ENCODE results near the gene GLS2.
A peak's percentile ranks its signal among the peaks of the same experiment; 100 is the strongest.

The GLS2 gene

DNA sequence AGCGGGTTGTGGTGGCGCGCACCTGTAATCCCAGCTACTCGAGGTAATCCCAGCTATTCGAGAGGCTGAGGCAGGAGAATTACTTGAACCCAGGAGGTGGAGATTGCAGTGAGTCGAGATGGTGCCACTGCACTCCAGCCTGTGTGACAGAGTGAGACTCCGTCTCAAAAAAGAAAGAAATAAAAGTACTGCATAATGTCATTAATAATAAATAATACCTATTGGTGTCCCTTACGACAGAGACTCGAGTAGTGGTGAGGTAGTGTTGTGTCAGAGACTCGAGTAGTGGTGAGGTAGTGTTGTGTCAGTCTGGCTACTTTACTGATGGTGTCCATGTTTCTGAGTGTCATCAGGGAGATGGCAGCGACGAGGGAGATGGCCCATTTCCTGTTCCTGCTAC lies 1.3 kb downstream of the GLS2 start:
- DNase-seq (ENCODE audit: low read depth): no peak
- TF ChIP-seq, protein P1, sequence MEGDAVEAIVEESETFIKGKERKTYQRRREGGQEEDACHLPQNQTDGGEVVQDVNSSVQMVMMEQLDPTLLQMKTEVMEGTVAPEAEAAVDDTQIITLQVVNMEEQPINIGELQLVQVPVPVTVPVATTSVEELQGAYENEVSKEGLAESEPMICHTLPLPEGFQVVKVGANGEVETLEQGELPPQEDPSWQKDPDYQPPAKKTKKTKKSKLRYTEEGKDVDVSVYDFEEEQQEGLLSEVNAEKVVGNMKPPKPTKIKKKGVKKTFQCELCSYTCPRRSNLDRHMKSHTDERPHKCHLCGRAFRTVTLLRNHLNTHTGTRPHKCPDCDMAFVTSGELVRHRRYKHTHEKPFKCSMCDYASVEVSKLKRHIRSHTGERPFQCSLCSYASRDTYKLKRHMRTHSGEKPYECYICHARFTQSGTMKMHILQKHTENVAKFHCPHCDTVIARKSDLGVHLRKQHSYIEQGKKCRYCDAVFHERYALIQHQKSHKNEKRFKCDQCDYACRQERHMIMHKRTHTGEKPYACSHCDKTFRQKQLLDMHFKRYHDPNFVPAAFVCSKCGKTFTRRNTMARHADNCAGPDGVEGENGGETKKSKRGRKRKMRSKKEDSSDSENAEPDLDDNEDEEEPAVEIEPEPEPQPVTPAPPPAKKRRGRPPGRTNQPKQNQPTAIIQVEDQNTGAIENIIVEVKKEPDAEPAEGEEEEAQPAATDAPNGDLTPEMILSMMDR (IDR thresholded peaks at IDR 0.05; ENCODE audit: insufficient read depth, low read depth, low read length, missing control alignments): no peak
- no peak overlapping the region for H3K4me3 ChIP-seq (ENCODE audit: low read length)

DNA sequence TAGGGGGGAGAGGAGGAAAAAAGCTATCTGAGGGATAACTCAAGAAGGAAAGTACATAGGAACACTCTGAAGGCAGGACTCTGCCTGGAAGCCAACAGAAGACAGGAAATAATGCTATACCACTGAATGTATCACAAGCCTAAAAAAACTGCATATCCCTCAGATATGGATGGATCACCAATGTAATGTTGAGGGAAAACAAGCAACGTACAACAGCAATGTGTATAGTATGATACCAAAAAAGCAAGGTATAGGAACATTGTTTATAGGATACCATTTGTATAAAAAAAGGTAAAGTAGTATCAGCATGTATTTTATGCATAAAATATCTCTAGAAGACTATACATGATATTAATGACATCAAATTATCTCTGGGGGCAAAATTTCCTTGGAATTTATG lies 3.4 kb downstream of the GLS2 start:
- H3K4me3 ChIP-seq (ENCODE audit: low read length): no peak overlapping the region
- TF ChIP-seq, protein P1 (IDR thresholded peaks at IDR 0.05; ENCODE audit: insufficient read depth, low read depth, low read length, missing control alignments): no peak
- no peak for DNase-seq (ENCODE audit: low read depth)

- TF ChIP-seq, protein P1 (IDR thresholded peaks at IDR 0.05; ENCODE audit: insufficient read depth, low read depth, low read length, missing control alignments): no peak
- no peak overlapping the region for H3K4me3 ChIP-seq (ENCODE audit: low read length)
- DNase-seq (ENCODE audit: low read depth): no peak
These were observed 8.3 kb downstream of the GLS2 start for GRCh38 chr12:56479625-56480024.

GRCh38 chr12:56477521-56478225 lies 10.3 kb downstream of the GLS2 start:
- TF ChIP-seq, protein P1 (IDR thresholded peaks at IDR 0.05; ENCODE audit: insufficient read depth, low read depth, low read length, missing control alignments): no peak
- no peak for DNase-seq (ENCODE audit: low read depth)
- no peak overlapping the region for H3K4me3 ChIP-seq (ENCODE audit: low read length)

DNA sequence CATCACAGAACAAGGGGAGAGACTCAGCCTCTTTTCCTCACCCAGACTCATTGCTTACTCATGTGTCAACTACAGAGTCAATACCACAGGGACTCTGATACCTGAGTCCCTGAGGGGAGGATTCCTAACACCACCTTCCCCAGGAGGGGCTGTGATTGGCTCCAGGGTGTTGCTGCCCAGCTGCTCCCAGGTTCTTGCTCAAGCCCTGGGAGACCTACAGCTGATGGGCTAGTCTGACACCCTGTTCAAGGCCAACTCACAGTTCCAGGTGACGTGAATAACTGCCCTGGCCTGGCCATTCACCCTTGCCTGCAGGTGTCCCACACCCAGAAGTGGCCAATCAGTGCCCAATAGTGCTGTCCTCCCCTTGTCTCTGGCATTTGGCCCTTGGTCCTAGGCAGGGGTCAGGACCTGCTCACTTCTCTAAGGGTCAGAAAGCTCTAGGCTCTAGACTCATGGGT lies 11.0 kb downstream of the GLS2 start:
- peak; percentile 56 for DNase-seq (ENCODE audit: low read depth)
- TF ChIP-seq, protein P1 (IDR thresholded peaks at IDR 0.05; ENCODE audit: insufficient read depth, low read depth, low read length, missing control alignments): no peak
- no peak overlapping the region for H3K4me3 ChIP-seq (ENCODE audit: low read length)

DNA sequence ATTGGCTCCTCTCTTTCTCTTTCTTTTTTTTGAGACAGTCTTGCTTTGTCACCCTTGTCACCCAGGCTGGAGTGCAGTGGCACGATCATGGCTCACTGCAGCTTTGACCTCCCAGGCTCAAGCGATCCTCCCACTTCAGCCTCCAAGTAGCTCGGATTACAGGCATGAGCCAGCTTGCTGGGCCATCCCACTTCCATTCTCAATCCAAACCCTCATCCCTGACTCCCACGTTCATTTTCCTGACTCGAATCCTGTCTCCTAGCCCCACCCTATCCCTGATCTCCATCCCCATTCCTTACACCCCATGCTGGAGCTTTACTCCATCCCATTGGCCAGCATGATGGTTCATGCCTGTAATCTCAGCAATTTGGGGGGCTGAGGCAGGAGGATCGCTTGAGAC lies 11.8 kb downstream of the GLS2 start:
- no peak for DNase-seq (ENCODE audit: low read depth)
- H3K4me3 ChIP-seq (ENCODE audit: low read length): no peak overlapping the region

More for the DNA sequence above, 11.8 kb downstream of the GLS2 start:
- TF ChIP-seq, protein P1 (IDR thresholded peaks at IDR 0.05; ENCODE audit: insufficient read depth, low read depth, low read length, missing control alignments): no peak

All from epithelial cell of esophagus (primary cell).